ENCODE data around the gene TMUB1.

Gene TMUB1

DNA sequence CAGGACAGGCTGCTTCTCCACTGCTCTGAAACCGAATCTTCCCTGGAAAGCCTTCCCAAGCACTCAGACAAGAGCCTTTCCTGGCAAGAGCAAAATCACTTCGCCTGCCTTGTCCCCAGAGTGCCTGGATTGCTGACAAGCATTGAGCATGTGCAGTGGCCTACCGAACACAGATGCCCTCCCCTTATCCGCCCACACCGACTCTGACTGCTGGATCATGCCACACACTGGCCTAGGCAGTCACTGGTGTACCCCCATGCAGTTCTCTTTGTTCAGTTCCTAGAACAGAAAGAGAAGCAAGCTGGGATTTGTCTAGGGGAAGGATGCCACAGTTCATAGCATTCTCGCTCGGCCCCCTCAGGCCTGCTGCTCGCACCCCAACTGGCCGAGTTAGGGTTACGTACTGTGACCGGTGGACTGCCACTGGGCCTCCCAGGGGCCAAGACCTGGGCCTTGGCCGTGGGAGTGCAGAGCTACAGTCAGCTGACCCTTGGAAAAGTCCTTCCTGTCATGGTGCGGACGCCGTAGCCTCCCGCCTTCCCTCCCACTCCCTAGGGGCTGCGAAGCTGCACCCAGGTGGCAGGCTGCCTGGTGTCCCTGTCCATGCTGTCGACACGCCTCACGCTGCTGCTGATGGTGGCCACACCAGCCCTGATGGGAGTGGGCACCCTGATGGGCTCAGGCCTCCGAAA lies 48.1 kb downstream of the TMUB1 start:
- in situ Hi-C loops (cut with MboI; ENCODE audit: low sequenced_read_pairs): no loop called here

DNA sequence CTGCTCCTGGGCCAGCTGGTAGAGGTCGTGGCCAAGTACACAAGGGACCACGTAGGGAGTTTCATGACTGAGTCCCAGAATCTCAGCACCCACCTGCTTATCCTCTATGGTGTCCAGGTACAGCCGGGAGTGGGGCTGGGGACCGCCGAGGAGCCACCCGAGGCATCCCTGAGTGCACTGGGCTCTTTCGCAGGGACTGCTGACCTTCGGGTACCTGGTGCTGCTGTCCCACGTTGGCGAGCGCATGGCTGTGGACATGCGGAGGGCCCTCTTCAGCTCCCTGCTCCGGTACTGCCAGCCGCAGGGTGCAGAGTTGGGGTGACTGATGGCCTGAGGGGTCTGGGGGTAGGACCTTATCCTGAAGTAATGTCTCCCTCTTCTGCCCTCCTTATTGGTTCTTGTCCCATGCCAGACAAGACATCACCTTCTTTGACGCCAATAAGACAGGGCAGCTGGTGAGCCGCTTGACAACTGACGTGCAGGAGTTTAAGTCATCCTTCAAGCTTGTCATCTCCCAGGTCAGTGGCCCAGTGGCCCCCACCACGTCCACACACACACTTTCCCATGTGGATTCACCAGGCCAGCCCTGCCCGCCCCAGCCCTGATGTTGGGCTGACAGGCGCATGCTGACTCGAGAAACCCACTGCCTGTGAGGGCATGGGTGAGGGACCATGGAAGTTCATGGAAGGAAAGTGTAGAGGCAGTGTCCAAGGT lies 48.8 kb downstream of the TMUB1 start:
- in situ Hi-C loops (cut with MboI; ENCODE audit: low sequenced_read_pairs): no loop called here

DNA sequence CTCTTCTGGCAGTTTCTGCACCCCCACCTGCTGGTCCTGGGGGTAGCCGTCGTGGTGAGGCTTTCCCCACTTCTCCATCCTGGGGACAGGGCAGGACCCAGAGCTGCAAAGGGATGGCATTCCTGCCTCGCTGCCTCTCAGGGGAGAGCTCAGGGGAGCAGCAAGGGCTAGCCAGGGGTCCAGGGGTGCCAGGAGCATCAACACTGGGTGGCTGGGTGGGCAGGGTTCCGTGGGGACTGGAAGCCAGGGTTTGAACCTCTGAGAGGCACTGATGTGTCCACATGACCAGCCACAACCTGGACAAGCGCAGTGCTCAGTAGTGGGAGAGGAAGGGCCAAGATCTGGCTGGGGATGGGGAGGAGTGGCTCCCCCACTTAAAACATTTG lies 49.4 kb downstream of the TMUB1 start:
- in situ Hi-C loops (cut with MboI; ENCODE audit: low sequenced_read_pairs): no loop called here

DNA sequence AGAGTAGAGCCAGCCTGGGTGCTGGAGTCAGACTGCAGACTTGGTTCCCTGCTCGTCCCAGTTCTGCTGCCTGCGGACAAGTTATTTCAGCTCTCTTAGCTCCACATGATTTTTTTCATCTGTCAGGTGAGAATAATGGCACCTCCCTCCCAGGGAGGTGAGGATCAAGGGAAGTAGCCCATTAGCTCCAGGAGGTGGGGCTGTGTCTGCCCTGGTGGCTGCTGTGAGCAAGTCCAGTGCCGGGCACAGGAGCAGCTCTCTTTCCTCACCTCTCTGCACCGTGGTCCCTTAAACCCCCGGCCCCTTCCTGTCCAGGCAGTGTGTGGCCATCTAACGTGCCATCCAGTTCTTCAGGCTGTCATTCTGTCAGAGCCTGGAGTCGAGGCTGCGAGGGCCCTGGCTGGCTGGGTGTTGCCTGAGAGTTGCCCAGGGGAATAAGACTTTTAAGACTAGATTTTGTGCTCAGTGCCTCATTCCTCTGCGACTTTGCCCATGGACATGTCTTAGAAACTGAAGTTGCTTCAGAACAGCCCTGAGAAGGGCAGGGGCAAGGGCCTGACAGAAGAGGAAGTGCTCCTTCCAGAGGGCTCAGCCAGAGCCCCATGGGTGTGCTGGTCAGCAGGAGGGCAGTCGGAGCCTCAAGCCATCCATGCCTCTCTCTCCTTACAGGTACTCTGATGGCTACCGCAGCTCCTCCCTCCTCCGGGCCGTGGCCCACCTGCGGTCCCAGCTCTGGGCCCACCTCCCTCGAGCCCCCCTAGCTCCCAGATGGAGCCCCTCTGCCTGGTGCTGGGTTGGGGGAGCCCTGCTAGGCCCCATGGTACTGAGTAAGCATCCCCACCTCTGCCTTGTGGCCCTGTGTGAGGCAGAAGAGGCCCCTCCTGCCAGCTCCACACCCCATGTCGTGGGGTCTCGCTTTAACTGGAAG lies 50.1 kb downstream of the TMUB1 start:
- in situ Hi-C loops (cut with MboI; ENCODE audit: low sequenced_read_pairs): no loop called here

Data from hTERT RPE-1 (cell line).